ENCODE data around the gene SRGAP1. TPM values are rescaled to one million over a fixed set of nuclear protein-coding genes. Genes with fewer than 3 reads are reported as not detected.
A peak's percentile ranks its signal among the peaks of the same experiment; 100 is the strongest.

Gene SRGAP1
- total RNA-seq, 4 donors from 2014 or later: 7.6 to 17.5 (median 14.6) TPM

DNA sequence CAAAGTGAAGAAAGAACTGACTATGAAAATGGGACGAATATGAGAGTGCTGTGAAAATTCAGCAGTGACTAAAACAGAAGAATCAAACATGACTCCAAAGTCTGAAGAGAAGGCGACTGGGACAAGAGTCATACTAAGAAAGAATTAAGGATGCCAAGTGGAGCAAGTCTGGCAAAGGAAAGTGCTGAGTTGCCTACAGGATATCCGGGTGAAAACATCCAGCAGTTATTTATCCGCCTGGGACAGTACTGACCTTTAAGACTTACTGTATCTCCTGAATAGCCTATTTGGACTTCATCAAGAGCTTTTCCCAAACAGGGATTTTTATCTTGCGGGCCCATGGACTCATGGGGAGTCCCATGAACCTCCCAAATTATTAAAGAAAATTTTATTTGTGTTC, 336.5 kb downstream of the SRGAP1 start:
- peak overlapping the region; percentile 47 to 72 (median 62) for H3K27ac ChIP-seq (replicated peaks in 1 of 4)
- DNase-seq (ENCODE audit: extremely low spot score): no peak
- 60% methylated on average over 5 of the region's 5 CpGs for WGBS
- no peaks in the 10 kb centered on the region for H3K9me3 ChIP-seq
- peak overlapping the region in 1 of 4 donors; percentile 10 for H3K4me3 ChIP-seq
- H3K27me3 ChIP-seq: no peaks in the 10 kb centered on the region
- intact Hi-C loops (cut with DNase I): loop anchor here (5.0 kb wide), 1 partner anchor 74 kb away; no protein-coding TSS in a partner anchor
- no peaks in the 10 kb centered on the region for H3K36me3 ChIP-seq
- peaks cover 13 to 22% (median 18%) of the 10 kb centered on the region in 4 donors for H3K4me1 ChIP-seq
- TF ChIP-seq, protein P1, sequence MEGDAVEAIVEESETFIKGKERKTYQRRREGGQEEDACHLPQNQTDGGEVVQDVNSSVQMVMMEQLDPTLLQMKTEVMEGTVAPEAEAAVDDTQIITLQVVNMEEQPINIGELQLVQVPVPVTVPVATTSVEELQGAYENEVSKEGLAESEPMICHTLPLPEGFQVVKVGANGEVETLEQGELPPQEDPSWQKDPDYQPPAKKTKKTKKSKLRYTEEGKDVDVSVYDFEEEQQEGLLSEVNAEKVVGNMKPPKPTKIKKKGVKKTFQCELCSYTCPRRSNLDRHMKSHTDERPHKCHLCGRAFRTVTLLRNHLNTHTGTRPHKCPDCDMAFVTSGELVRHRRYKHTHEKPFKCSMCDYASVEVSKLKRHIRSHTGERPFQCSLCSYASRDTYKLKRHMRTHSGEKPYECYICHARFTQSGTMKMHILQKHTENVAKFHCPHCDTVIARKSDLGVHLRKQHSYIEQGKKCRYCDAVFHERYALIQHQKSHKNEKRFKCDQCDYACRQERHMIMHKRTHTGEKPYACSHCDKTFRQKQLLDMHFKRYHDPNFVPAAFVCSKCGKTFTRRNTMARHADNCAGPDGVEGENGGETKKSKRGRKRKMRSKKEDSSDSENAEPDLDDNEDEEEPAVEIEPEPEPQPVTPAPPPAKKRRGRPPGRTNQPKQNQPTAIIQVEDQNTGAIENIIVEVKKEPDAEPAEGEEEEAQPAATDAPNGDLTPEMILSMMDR (IDR thresholded peaks at IDR 0.05): no peak
- no peak for TF ChIP-seq POLR2AphosphoS5 (IDR thresholded peaks at IDR 0.05)
- TF ChIP-seq EP300 (IDR thresholded peaks at IDR 0.05): no peak
- TF ChIP-seq POLR2A (IDR thresholded peaks at IDR 0.05; ENCODE audit: low read depth): no peak

GRCh38 chr12:64181430-64182291, 337.2 kb downstream of the SRGAP1 start:
- no peak for TF ChIP-seq POLR2A (IDR thresholded peaks at IDR 0.05; ENCODE audit: low read depth)
- TF ChIP-seq EP300 (IDR thresholded peaks at IDR 0.05): no peak
- peak; percentile 40 to 65 for TF ChIP-seq POLR2AphosphoS5 (IDR thresholded peaks at IDR 0.05)
- TF ChIP-seq, protein P1 (IDR thresholded peaks at IDR 0.05): peak; percentile 73 to 81 (median 76)
- H3K9me3 ChIP-seq: no peaks in the 10 kb centered on the region
- peak overlapping the region; percentile 47 to 72 (median 62) for H3K27ac ChIP-seq (replicated peaks in 1 of 4)
- no peak for DNase-seq (ENCODE audit: extremely low spot score)
- no peaks in the 10 kb centered on the region for H3K36me3 ChIP-seq
- intact Hi-C loops (cut with DNase I): loop anchor here (1.0 to 5.0 kb wide), 2 partner anchors 74 to 337 kb away; partner anchors contain the start of gene SRGAP1
- H3K4me1 ChIP-seq: peaks cover 13 to 22% (median 18%) of the 10 kb centered on the region in 4 donors
- peak overlapping the region in 1 of 4 donors; percentile 10 for H3K4me3 ChIP-seq
- no peaks in the 10 kb centered on the region for H3K27me3 ChIP-seq
- 53% methylated on average over 2 of the region's 3 CpGs for WGBS

GRCh38 chr12:64184216-64184615, 339.7 kb downstream of the SRGAP1 start:
- H3K36me3 ChIP-seq: no peaks in the 10 kb centered on the region
- no peaks in the 10 kb centered on the region for H3K9me3 ChIP-seq
- intact Hi-C loops (cut with DNase I): loop anchor here (5.0 kb wide), 1 partner anchor 77 kb away; no protein-coding TSS in a partner anchor
- no peak overlapping the region for H3K4me3 ChIP-seq
- peaks cover 13 to 22% (median 18%) of the 10 kb centered on the region in 4 donors for H3K4me1 ChIP-seq
- no peak overlapping the region for H3K27ac ChIP-seq (replicated peaks in 1 of 4)
- H3K27me3 ChIP-seq: no peaks in the 10 kb centered on the region
- no peak for DNase-seq (ENCODE audit: extremely low spot score)
- WGBS: 95% methylated on average over 1 of the region's 1 CpG
- no peak for TF ChIP-seq EP300 (IDR thresholded peaks at IDR 0.05)
- TF ChIP-seq POLR2A (IDR thresholded peaks at IDR 0.05; ENCODE audit: low read depth): no peak
- TF ChIP-seq, protein P1 (IDR thresholded peaks at IDR 0.05): no peak
- no peak for TF ChIP-seq POLR2AphosphoS5 (IDR thresholded peaks at IDR 0.05)

- Histone ChIP-seq H3K36me3 (no peaks in the 10 kb centered on the region), H3K27ac (replicated peaks in 1 of 4) (no peak overlapping the region), H3K4me1 (peaks cover 5 to 9% (median 7%) of the 10 kb centered on the region in 4 donors), H3K9me3 (no peaks in the 10 kb centered on the region), H3K27me3 (no peaks in the 10 kb centered on the region), H3K4me3 (no peak overlapping the region)
- TF ChIP-seq POLR2A (IDR thresholded peaks at IDR 0.05; ENCODE audit: low read depth): no peak
- TF ChIP-seq, protein P1 (IDR thresholded peaks at IDR 0.05): no peak
- TF ChIP-seq POLR2AphosphoS5 (IDR thresholded peaks at IDR 0.05): no peak
- TF ChIP-seq EP300 (IDR thresholded peaks at IDR 0.05): no peak
- WGBS: 74% methylated on average over 2 of the region's 2 CpGs
- intact Hi-C loops (cut with DNase I): no loop called here
- DNase-seq (ENCODE audit: extremely low spot score): no peak
Observed at GRCh38 chr12:64186789-64187188, 342.3 kb downstream of the SRGAP1 start.
